ENCODE data around the gene TUBB4A. TPM values are rescaled to one million over a fixed set of nuclear protein-coding genes. Genes with fewer than 3 reads are reported as not detected.

TUBB4A gene
- total and polyA plus RNA-seq, 10 of the 15 experiments (the other 5 are each of a cell fraction or from before 2014, with no cell fraction given) = 0.29 to 22.4 (median 3.8) TPM

DNA sequence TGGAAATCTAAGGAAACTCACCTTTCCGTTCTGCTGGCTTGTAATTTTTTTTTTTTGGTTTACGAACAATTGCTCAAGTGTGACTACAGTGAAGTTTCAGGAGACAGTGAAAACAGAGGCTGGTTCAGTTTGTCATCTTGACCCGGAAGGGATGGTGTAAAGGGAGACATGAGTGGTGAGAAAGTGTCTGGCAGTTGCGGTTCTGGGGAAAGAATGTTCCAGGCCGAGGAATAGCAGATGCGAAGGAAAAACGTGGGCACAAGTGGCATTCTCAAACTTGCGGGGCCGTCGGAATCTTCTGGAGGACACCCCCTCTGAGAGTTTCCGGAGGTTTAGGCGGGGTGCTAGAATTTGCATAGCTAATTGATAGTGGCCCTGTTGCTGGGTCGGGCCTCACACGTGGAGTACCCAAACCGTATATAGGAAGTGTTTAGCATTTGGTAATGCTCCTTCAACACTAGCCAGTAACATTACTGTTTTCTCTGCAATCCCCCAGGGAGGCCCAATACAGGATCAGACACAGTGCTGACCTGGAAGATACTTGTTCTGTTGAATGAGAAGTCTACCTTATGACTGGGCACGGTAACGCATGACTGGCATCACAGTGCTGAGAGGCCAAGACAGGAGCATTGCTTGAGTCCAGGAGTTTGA lies 25.9 kb upstream of the TUBB4A start (continued):
- TF ChIP-seq, protein P1, sequence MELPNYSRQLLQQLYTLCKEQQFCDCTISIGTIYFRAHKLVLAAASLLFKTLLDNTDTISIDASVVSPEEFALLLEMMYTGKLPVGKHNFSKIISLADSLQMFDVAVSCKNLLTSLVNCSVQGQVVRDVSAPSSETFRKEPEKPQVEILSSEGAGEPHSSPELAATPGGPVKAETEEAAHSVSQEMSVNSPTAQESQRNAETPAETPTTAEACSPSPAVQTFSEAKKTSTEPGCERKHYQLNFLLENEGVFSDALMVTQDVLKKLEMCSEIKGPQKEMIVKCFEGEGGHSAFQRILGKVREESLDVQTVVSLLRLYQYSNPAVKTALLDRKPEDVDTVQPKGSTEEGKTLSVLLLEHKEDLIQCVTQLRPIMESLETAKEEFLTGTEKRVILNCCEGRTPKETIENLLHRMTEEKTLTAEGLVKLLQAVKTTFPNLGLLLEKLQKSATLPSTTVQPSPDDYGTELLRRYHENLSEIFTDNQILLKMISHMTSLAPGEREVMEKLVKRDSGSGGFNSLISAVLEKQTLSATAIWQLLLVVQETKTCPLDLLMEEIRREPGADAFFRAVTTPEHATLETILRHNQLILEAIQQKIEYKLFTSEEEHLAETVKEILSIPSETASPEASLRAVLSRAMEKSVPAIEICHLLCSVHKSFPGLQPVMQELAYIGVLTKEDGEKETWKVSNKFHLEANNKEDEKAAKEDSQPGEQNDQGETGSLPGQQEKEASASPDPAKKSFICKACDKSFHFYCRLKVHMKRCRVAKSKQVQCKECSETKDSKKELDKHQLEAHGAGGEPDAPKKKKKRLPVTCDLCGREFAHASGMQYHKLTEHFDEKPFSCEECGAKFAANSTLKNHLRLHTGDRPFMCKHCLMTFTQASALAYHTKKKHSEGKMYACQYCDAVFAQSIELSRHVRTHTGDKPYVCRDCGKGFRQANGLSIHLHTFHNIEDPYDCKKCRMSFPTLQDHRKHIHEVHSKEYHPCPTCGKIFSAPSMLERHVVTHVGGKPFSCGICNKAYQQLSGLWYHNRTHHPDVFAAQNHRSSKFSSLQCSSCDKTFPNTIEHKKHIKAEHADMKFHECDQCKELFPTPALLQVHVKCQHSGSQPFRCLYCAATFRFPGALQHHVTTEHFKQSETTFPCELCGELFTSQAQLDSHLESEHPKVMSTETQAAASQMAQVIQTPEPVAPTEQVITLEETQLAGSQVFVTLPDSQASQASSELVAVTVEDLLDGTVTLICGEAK (IDR thresholded peaks at IDR 0.05; ENCODE audit: borderline replicate concordance) = peak; percentile 86; the same call in 1 of the 2 replicates
- TF ChIP-seq, protein P2, sequence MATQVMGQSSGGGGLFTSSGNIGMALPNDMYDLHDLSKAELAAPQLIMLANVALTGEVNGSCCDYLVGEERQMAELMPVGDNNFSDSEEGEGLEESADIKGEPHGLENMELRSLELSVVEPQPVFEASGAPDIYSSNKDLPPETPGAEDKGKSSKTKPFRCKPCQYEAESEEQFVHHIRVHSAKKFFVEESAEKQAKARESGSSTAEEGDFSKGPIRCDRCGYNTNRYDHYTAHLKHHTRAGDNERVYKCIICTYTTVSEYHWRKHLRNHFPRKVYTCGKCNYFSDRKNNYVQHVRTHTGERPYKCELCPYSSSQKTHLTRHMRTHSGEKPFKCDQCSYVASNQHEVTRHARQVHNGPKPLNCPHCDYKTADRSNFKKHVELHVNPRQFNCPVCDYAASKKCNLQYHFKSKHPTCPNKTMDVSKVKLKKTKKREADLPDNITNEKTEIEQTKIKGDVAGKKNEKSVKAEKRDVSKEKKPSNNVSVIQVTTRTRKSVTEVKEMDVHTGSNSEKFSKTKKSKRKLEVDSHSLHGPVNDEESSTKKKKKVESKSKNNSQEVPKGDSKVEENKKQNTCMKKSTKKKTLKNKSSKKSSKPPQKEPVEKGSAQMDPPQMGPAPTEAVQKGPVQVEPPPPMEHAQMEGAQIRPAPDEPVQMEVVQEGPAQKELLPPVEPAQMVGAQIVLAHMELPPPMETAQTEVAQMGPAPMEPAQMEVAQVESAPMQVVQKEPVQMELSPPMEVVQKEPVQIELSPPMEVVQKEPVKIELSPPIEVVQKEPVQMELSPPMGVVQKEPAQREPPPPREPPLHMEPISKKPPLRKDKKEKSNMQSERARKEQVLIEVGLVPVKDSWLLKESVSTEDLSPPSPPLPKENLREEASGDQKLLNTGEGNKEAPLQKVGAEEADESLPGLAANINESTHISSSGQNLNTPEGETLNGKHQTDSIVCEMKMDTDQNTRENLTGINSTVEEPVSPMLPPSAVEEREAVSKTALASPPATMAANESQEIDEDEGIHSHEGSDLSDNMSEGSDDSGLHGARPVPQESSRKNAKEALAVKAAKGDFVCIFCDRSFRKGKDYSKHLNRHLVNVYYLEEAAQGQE (IDR thresholded peaks at IDR 0.05; ENCODE audit: low read depth, low read length) = no peak
- TF ChIP-seq IRF4 (IDR thresholded peaks at IDR 0.05; ENCODE audit: low read depth, low read length) (peak; percentile 54; the same call in 1 of the 2 replicates), NR2C1 (IDR thresholded peaks at IDR 0.05) (peak; percentile 94), CREB1 (IDR thresholded peaks at IDR 0.05; ENCODE audit: low read depth) (peak; percentile 7; the same call in 1 of the 2 replicates), RAD21 (IDR thresholded peaks at IDR 0.05; ENCODE audit: insufficient read depth, low read depth, low read length) (peak; percentile 4; the same call in 1 of the 2 replicates), YY1 (IDR thresholded peaks at IDR 0.05; ENCODE audit: low read depth, low read length) (0 out of 2 replicates have a peak, but pooled peaks have one; percentile 6), IKZF1 (conservative IDR thresholded peaks at IDR 0.05) (peak; percentile 96), FOXM1 (IDR thresholded peaks at IDR 0.05; ENCODE audit: low read depth, low read length) (no peak; the same call in 1 of the 2 replicates), ESRRA (IDR thresholded peaks at IDR 0.05; ENCODE audit: low read length) (no peak), SMAD1 (IDR thresholded peaks at IDR 0.05; ENCODE audit: low read depth, partially characterized antibody) (peak; percentile 14)
- TF ChIP-seq, protein P3, sequence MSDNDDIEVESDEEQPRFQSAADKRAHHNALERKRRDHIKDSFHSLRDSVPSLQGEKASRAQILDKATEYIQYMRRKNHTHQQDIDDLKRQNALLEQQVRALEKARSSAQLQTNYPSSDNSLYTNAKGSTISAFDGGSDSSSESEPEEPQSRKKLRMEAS (IDR thresholded peaks at IDR 0.05; ENCODE audit: low read depth, low read length) = peak; percentile 92
- TF ChIP-seq, protein P4, sequence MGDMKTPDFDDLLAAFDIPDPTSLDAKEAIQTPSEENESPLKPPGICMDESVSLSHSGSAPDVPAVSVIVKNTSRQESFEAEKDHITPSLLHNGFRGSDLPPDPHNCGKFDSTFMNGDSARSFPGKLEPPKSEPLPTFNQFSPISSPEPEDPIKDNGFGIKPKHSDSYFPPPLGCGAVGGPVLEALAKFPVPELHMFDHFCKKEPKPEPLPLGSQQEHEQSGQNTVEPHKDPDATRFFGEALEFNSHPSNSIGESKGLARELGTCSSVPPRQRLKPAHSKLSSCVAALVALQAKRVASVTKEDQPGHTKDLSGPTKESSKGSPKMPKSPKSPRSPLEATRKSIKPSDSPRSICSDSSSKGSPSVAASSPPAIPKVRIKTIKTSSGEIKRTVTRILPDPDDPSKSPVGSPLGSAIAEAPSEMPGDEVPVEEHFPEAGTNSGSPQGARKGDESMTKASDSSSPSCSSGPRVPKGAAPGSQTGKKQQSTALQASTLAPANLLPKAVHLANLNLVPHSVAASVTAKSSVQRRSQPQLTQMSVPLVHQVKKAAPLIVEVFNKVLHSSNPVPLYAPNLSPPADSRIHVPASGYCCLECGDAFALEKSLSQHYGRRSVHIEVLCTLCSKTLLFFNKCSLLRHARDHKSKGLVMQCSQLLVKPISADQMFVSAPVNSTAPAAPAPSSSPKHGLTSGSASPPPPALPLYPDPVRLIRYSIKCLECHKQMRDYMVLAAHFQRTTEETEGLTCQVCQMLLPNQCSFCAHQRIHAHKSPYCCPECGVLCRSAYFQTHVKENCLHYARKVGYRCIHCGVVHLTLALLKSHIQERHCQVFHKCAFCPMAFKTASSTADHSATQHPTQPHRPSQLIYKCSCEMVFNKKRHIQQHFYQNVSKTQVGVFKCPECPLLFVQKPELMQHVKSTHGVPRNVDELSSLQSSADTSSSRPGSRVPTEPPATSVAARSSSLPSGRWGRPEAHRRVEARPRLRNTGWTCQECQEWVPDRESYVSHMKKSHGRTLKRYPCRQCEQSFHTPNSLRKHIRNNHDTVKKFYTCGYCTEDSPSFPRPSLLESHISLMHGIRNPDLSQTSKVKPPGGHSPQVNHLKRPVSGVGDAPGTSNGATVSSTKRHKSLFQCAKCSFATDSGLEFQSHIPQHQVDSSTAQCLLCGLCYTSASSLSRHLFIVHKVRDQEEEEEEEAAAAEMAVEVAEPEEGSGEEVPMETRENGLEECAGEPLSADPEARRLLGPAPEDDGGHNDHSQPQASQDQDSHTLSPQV (IDR thresholded peaks at IDR 0.05) = no peak; the same call in 1 of the 2 replicates
- TF ChIP-seq, protein P5, sequence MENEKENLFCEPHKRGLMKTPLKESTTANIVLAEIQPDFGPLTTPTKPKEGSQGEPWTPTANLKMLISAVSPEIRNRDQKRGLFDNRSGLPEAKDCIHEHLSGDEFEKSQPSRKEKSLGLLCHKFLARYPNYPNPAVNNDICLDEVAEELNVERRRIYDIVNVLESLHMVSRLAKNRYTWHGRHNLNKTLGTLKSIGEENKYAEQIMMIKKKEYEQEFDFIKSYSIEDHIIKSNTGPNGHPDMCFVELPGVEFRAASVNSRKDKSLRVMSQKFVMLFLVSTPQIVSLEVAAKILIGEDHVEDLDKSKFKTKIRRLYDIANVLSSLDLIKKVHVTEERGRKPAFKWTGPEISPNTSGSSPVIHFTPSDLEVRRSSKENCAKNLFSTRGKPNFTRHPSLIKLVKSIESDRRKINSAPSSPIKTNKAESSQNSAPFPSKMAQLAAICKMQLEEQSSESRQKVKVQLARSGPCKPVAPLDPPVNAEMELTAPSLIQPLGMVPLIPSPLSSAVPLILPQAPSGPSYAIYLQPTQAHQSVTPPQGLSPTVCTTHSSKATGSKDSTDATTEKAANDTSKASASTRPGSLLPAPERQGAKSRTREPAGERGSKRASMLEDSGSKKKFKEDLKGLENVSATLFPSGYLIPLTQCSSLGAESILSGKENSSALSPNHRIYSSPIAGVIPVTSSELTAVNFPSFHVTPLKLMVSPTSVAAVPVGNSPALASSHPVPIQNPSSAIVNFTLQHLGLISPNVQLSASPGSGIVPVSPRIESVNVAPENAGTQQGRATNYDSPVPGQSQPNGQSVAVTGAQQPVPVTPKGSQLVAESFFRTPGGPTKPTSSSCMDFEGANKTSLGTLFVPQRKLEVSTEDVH (IDR thresholded peaks at IDR 0.05; ENCODE audit: low read depth, partially characterized antibody) = peak; percentile 53

Measured in GM12878 (cell line).